Uterus (tissue), 4 donors: ENCODE results near the gene PIP5KL1. TPM values are rescaled to one million over a fixed set of nuclear protein-coding genes. Genes with fewer than 3 reads are reported as not detected.

Experiments used
- DNase-seq, 2 donors: peaks; one replicate each; pipeline ENCODE4 v3.0.0-alpha.2; 2019 to 2020
- H3K27ac ChIP-seq, 2 donors: fragments of 200-600 bp; sonication (generic); 1 replicate in 1 of 2; 2 replicates in 1 of 2; pipeline ENCODE4 v1.5.1; 2016 to 2018
- H3K27me3 ChIP-seq, 2 donors: fragments of 200-600 bp; sonication (generic); one replicate each; pipeline ENCODE4 v1.5.1; 2018 to 2019; ENCODE audit warnings: control low read depth in 1 of 2
- H3K36me3 ChIP-seq, 2 donors: fragments of 200-600 bp; sonication (generic); one replicate each; pipeline ENCODE4 v1.5.1; 2019; ENCODE audit warnings: control low read depth in 1 of 2
- H3K4me1 ChIP-seq, 2 donors: fragments of 200-600 bp; sonication (generic); one replicate each; pipeline ENCODE4 v1.5.1; 2018 to 2019; ENCODE audit warnings: control low read depth in 1 of 2
- H3K4me3 ChIP-seq, 2 donors: fragments of 200-600 bp; sonication (generic); 1 replicate in 1 of 2; 2 replicates in 1 of 2; pipeline ENCODE4 v1.5.1; 2018 to 2019; ENCODE audit warnings: mild to moderate bottlenecking in 1 of 2
- H3K9me3 ChIP-seq, 2 donors: fragments of 200-600 bp; sonication (generic); one replicate each; pipeline ENCODE4 v1.5.1; 2019; ENCODE audit warnings: control low read depth in 1 of 2
- CTCF ChIP-seq, 4 experiments: fragments of 200-600 bp in 2 of 4; fragments of 450-650 bp in 2 of 4; sonication (generic) in 2 of 4; IDR thresholded peaks; one replicate each; pipeline ENCODE4 v1.5.1; 2016 to 2019; ENCODE audit warnings: antibody characterized with exemption in 4 of 4, mild to moderate bottlenecking in 2 of 4, moderate library complexity in 1 of 4
- POLR2A ChIP-seq, 2 donors: fragments of 450-650 bp; IDR thresholded peaks; one replicate each; pipeline ENCODE4 v1.6.1; 2016; ENCODE audit warnings: antibody characterized with exemption in 2 of 2, mild to moderate bottlenecking in 1 of 2, moderate library complexity in 1 of 2
- intact Hi-C: fragments of 100-400 bp; cut with DNase I; formaldehyde crosslinking; loops from one replicate; pipeline ENCODE4 v1.15.1; 2023; ENCODE audit warnings: low total_unique reads
- total RNA-seq, 4 donors: library from RNA; depleted of rRNA in 3 of 4; stranded (reverse); fragments of >200 nt in 3 of 4; gene quantifications; one replicate each; pipeline versions ENCODE4 v1.1.0 to v1.2.4, GENCODE V29; 2014 to 2023
- donor health status: DM: yes; HTN: yes; CAD: no.

Gene PIP5KL1, protein sequence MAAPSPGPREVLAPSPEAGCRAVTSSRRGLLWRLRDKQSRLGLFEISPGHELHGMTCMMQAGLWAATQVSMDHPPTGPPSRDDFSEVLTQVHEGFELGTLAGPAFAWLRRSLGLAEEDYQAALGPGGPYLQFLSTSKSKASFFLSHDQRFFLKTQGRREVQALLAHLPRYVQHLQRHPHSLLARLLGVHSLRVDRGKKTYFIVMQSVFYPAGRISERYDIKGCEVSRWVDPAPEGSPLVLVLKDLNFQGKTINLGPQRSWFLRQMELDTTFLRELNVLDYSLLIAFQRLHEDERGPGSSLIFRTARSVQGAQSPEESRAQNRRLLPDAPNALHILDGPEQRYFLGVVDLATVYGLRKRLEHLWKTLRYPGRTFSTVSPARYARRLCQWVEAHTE
- total RNA-seq: 10 to 100 TPM in 1 of 4 donors, 1 to 10 TPM in 2, not detected in 1; 2.9 to 11.3 (median 3.2) TPM

DNA sequence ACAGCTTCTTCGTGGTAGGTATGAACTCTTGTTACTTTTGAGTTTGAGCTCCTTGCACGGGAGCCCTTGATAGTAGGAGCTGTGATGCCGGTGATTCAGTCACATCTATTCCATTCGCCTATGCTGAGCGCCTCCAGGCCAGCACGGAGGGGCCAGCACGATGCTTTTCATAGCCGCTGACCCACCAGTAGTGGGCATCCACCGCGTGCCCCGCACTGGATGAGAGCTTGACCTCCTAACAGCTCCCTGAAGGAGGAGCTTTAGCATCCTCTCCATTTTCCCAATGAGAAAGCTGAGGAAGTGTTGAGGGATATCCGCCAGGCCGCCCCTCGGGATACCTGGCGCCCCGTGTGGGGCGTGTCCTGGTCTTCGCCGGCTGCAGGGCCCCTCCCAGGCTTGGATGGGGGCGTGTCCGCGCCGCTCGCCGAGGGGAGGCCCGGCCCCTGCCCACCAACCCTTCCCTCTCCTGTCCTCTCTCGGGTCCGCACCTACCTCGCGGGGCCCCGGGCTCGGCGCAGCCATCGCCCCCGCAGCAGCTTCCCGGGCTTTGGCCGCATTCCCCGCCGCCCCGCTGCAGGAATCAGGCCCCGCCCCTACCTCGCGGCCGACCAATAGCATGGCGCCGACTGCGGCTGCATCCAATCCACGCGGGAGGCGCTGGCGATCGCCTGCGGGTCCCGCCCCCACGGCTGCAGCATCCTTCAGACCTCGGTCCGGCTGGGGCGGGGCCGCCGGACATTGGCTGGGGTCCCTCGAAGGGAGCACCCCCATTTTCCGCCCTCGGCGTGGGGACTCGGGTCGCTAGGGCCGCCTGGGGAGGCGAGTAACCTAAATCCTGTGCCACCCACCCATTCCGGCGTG, at the start of gene PIP5KL1:
PIP5KL1 (minus strand) TSS at position 547 of the 861 bp plus-strand sequence; CDS start at position 522, 25 bp downstream.
- Histone ChIP-seq H3K9me3 (no peaks in the 10 kb centered on the region), H3K36me3 (no peaks in the 10 kb centered on the region), H3K27me3 (peaks cover 12 to 14% of the 10 kb centered on the region in 2 donors), H3K4me1 (peaks cover 0 to 10% of the 10 kb centered on the region in 2 donors), H3K4me3 (peak within 1 kb of the TSS; percentile 33 to 41), H3K27ac (no peak within 1 kb of the TSS)
- DNase-seq: peak; percentile 82 to 85
- intact Hi-C loops: no loop called here
- no peak for TF ChIP-seq CTCF (IDR thresholded peaks at IDR 0.05)
- no peak for TF ChIP-seq POLR2A (IDR thresholded peaks at IDR 0.05)

DNA sequence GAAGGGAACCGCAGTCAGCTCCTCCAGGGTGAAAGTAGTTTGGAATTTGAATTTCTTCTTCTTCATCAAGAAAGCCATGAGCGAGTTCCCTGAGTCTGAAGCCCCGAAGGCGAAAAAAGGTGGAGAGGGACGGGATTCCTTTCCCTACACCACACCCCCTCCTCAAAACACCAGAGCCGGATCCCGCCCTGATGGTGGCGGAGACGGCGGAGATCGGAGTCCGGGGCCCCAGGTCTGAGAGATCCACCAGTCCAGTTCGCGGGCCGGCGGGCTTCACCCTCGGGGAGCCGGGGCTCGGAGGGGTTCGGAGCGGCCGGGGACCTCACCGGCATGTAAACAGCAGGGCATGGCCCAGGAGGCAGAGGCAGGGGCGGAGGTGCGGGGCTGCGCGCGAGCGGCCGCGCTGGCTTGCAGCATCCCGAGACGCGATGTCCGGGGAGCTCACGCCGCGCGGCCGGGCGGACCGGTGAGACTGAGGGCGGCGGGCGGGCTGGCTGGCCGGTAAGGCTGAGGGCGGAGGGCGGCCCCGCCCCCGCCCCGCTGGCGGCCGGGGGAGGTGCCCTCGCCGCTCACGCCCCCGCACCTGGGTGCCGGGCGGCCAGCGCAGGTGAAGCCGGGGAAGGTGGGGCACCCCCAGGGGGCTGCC, 49.6 kb upstream of the PIP5KL1 start:
- no peaks in the 10 kb centered on the region for H3K27me3 ChIP-seq
- intact Hi-C loops: no loop called here
- peak; percentile 42 to 52 for DNase-seq
- H3K27ac ChIP-seq: peak overlapping the region; percentile 86 to 91
- TF ChIP-seq POLR2A (IDR thresholded peaks at IDR 0.05) (no peak), CTCF (IDR thresholded peaks at IDR 0.05) (no peak)
- no peaks in the 10 kb centered on the region for H3K36me3 ChIP-seq
- H3K4me1 ChIP-seq: peaks cover 7 to 25% of the 10 kb centered on the region in 2 donors
- H3K4me3 ChIP-seq: peak overlapping the region; percentile 68 to 75
- H3K9me3 ChIP-seq: no peaks in the 10 kb centered on the region

DNA sequence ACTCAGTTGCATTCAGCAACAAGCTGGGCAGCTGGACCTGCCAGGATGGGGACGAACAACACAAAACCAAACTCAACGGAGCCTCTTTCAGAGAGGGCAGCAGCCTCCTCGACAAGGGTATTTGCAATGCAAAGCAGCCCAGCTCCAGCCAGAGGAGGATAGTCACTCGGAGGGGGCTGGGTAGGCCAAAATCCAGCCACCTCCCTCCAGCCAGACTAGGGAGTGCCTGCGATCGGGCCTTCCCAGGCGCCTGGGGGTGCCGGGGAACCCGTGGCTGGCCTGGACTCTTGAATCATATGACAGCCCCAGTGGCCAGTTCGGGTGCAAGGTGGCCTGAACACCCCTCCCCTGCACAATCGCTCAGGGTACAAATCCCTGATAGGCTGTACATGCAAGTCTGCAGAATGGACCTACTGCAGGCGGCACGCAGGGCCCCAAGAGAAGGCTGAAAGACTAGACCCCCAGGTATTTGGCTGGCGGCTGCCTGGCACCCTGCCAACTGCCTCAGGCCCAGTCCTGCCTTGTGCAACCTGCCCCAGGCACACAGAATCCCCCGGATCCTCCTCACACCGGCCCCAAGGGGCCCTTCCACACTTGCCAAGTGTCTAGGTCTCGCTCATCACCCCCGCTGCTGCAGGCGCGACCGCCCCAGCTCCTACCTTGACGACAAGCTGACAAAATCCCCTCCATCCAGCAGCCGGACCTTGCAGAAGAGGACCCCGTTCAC, 48.9 kb upstream of the PIP5KL1 start:
- TF ChIP-seq POLR2A (IDR thresholded peaks at IDR 0.05) (peak in 1 of 2 donors; percentile 11), CTCF (IDR thresholded peaks at IDR 0.05) (no peak)
- DNase-seq: peak; percentile 61 to 65
- no peaks in the 10 kb centered on the region for H3K9me3 ChIP-seq
- peaks cover 7 to 31% of the 10 kb centered on the region in 2 donors for H3K4me1 ChIP-seq
- H3K36me3 ChIP-seq: no peaks in the 10 kb centered on the region
- peak overlapping the region; percentile 68 to 75 for H3K4me3 ChIP-seq
- intact Hi-C loops: no loop called here
- peak overlapping the region; percentile 86 to 91 for H3K27ac ChIP-seq
- no peaks in the 10 kb centered on the region for H3K27me3 ChIP-seq

GRCh38 chr9:127979015-127979332, 48.4 kb upstream of the PIP5KL1 start:
- Histone ChIP-seq H3K4me1 (peaks cover 7 to 36% of the 10 kb centered on the region in 2 donors), H3K9me3 (no peaks in the 10 kb centered on the region), H3K36me3 (no peaks in the 10 kb centered on the region), H3K27me3 (no peaks in the 10 kb centered on the region), H3K27ac (peak overlapping the region; percentile 86 to 91), H3K4me3 (peak overlapping the region; percentile 68 to 75)
- TF ChIP-seq CTCF (IDR thresholded peaks at IDR 0.05): no peak
- no peak for TF ChIP-seq POLR2A (IDR thresholded peaks at IDR 0.05)
- DNase-seq: peak in 1 of 2 donors; percentile 30
- intact Hi-C loops: no loop called here
